H9 (cell line): ENCODE results near the gene BTBD7. TPM values are rescaled to one million over a fixed set of nuclear protein-coding genes. Genes with fewer than 3 reads are reported as not detected.

Experiments
- DNase-seq: peaks from one replicate; pipeline ENCODE4 v3.0.0-alpha.2; 2017
- H2AFZ ChIP-seq: one replicate; pipeline ENCODE4 v1.6.1; 2013; ENCODE audit warnings: mild to moderate bottlenecking, low read length, control low read depth, moderate library complexity
- H2AK5ac ChIP-seq: 2 replicates; pipeline ENCODE4 v1.6.1; 2013; ENCODE audit warnings: low read length, control low read depth, mixed read lengths; ENCODE audit not compliant: insufficient read length
- H2BK120ac ChIP-seq: one replicate; pipeline ENCODE4 v1.6.1; 2013; ENCODE audit warnings: low read depth, mild to moderate bottlenecking, low read length, control low read depth, inconsistent platforms; ENCODE audit not compliant: poor library complexity, severe bottlenecking
- H2BK12ac ChIP-seq: 2 replicates; pipeline ENCODE4 v1.6.1; 2013; ENCODE audit warnings: low read length, control low read depth, mixed read lengths, low read depth; ENCODE audit not compliant: insufficient read length
- H2BK15ac ChIP-seq: 2 replicates; pipeline ENCODE4 v1.6.1; 2013; ENCODE audit warnings: low read depth, low read length, control low read depth
- H2BK20ac ChIP-seq: one replicate; pipeline ENCODE4 v1.6.1; 2013; ENCODE audit warnings: low read depth, mild to moderate bottlenecking, low read length, control low read depth, inconsistent platforms; ENCODE audit not compliant: poor library complexity, severe bottlenecking
- H2BK5ac ChIP-seq: 2 replicates; pipeline ENCODE4 v1.6.1; 2013; ENCODE audit warnings: low read length, control low read depth, mixed read lengths; ENCODE audit not compliant: insufficient read length
- H3K14ac ChIP-seq: 2 replicates; pipeline ENCODE4 v1.6.1; 2013; ENCODE audit warnings: low read length, control low read depth; ENCODE audit not compliant: insufficient read depth
- H3K18ac ChIP-seq: 2 replicates; pipeline ENCODE4 v1.6.1; 2013; ENCODE audit warnings: low read depth, mild to moderate bottlenecking, mixed read lengths, low read length, control low read depth; ENCODE audit not compliant: insufficient read length
- H3K23ac ChIP-seq: 2 replicates; pipeline ENCODE4 v1.6.1; 2013; ENCODE audit warnings: low read length, control low read depth, mixed read lengths, low read depth; ENCODE audit not compliant: insufficient read length
- H3K23me2 ChIP-seq: 2 replicates; pipeline ENCODE4 v1.6.1; 2013; ENCODE audit warnings: low read depth, mild to moderate bottlenecking, mixed read lengths, low read length, control low read depth; ENCODE audit not compliant: insufficient read length, poor library complexity, severe bottlenecking
- H3K27ac ChIP-seq: 2 replicates; pipeline ENCODE4 v1.5.1; 2013; ENCODE audit warnings: low read length, control low read depth, mixed read lengths, low read depth; ENCODE audit not compliant: insufficient read length
- H3K27me3 ChIP-seq: 2 replicates; pipeline ENCODE4 v1.6.1; 2013; ENCODE audit warnings: low read length, control low read depth, inconsistent platforms; ENCODE audit not compliant: insufficient read depth
- H3K4ac ChIP-seq: 2 replicates; pipeline ENCODE4 v1.6.1; 2013; ENCODE audit warnings: low read depth, mild to moderate bottlenecking, control low read depth, inconsistent platforms, low read length, moderate library complexity
- H3K4me1 ChIP-seq: 2 replicates; pipeline ENCODE4 v1.6.1; 2013; ENCODE audit warnings: low read length, control low read depth, inconsistent platforms; ENCODE audit not compliant: insufficient read depth
- H3K4me2 ChIP-seq: 2 replicates; pipeline ENCODE4 v1.6.1; 2013; ENCODE audit warnings: low read length, control low read depth, mixed read lengths; ENCODE audit not compliant: insufficient read length, insufficient read depth
- H3K56ac ChIP-seq: 2 replicates; pipeline ENCODE4 v1.6.1; 2013; ENCODE audit warnings: low read depth, mild to moderate bottlenecking, mixed read lengths, low read length, control low read depth; ENCODE audit not compliant: insufficient read length
- H3K79me1 ChIP-seq: 2 replicates; pipeline ENCODE4 v1.6.1; 2013; ENCODE audit warnings: low read depth, mild to moderate bottlenecking, moderate library complexity, low read length, control low read depth, inconsistent platforms; ENCODE audit not compliant: insufficient read depth, poor library complexity, severe bottlenecking
- H3K79me2 ChIP-seq: 2 replicates; pipeline ENCODE4 v1.6.1; 2013; ENCODE audit warnings: low read length, control low read depth, inconsistent platforms; ENCODE audit not compliant: insufficient read depth
- H3K9ac ChIP-seq: 2 replicates; pipeline ENCODE4 v1.6.1; 2013; ENCODE audit warnings: low read length, control low read depth, mixed read lengths; ENCODE audit not compliant: insufficient read length; ENCODE audit errors: extremely low read depth
- H3K9me3 ChIP-seq: one replicate; pipeline ENCODE4 v1.6.1; 2013; ENCODE audit warnings: low read depth, low read length, inconsistent platforms; ENCODE audit not compliant: control insufficient read depth
- H3T11ph ChIP-seq: one replicate; pipeline ENCODE4 v1.6.1; 2013; ENCODE audit warnings: mild to moderate bottlenecking, low read length, control low read depth, inconsistent platforms
- H4K20me1 ChIP-seq: one replicate; pipeline ENCODE4 v1.6.1; 2013; ENCODE audit not compliant: control insufficient read depth, insufficient read length, insufficient read depth
- H4K5ac ChIP-seq: 2 replicates; pipeline ENCODE4 v1.6.1; 2013; ENCODE audit warnings: low read depth, mild to moderate bottlenecking, mixed read lengths, low read length, control low read depth; ENCODE audit not compliant: insufficient read length
- H4K8ac ChIP-seq: replicated peaks from 2 replicates; pipeline ENCODE4 v1.6.1; 2013; ENCODE audit warnings: low read length, control low read depth, mixed read lengths, low read depth; ENCODE audit not compliant: insufficient read length
- H4K91ac ChIP-seq: 2 replicates; pipeline ENCODE4 v1.6.1; 2013; ENCODE audit warnings: low read depth, mild to moderate bottlenecking, moderate library complexity, mixed read lengths, low read length, control low read depth; ENCODE audit not compliant: insufficient read length
- H3K27ac Mint-ChIP-seq, 3 experiments: 2 replicates in 2 of 3; 3 replicates in 1 of 3; pipeline ENCODE4 v1.8.0; 2020 to 2021; ENCODE audit warnings: mixed read lengths in 3 of 3, mild to moderate bottlenecking in 1 of 3, moderate library complexity in 1 of 3
- H3K27me3 Mint-ChIP-seq: 2 replicates; pipeline ENCODE4 v1.8.0; 2021; ENCODE audit warnings: low read depth, mild to moderate bottlenecking, moderate library complexity, mixed read lengths
- H3K36me3 Mint-ChIP-seq, 3 experiments: 2 replicates in 2 of 3; 3 replicates in 1 of 3; pipeline ENCODE4 v1.8.0; 2020 to 2021; ENCODE audit warnings: low read depth in 3 of 3, mixed read lengths in 3 of 3; ENCODE audit not compliant: insufficient read depth in 1 of 3
- H3K4me1 Mint-ChIP-seq, 2 experiments: 2 replicates each; pipeline ENCODE4 v1.8.0; 2020; ENCODE audit warnings: mixed read lengths in 2 of 2
- H3K4me3 Mint-ChIP-seq, 2 experiments: 2 replicates in 1 of 2; 3 replicates in 1 of 2; pipeline ENCODE4 v1.8.0; 2020 to 2021; ENCODE audit warnings: mild to moderate bottlenecking in 2 of 2, mixed read lengths in 2 of 2, moderate library complexity in 1 of 2
- H3K9me3 Mint-ChIP-seq, 2 experiments: 2 replicates in 1 of 2; 3 replicates in 1 of 2; pipeline ENCODE4 v1.8.0; 2020; ENCODE audit warnings: mild to moderate bottlenecking in 2 of 2, mixed read lengths in 2 of 2, moderate library complexity in 1 of 2
- WGBS: extraction: QIAGEN DNeasy Blood & Tissue Kit; methylation state at CpG from one replicate; pipeline ENCODE4 v1.1.7; 2013; ENCODE audit warnings: missing lambda C conversion rate, low lambda C conversion rate, mixed read lengths; ENCODE audit not compliant: insufficient read length; ENCODE audit errors: extremely low coverage; 5-methylcytosine and 5-hydroxymethylcytosine counted together
- total RNA-seq: library from RNA; stranded (reverse); gene quantifications from 2 replicates; pipeline ENCODE4 v1.2.1, GENCODE V29; 2021
- TF ChIP-seq, protein P1 (sequence below): fragments of 200-600 bp; sonication (generic); conservative IDR thresholded peaks from 3 replicates; pipeline ENCODE4 v1.8.0; 2021; ENCODE audit warnings: antibody characterized with exemption, mild to moderate bottlenecking

Gene BTBD7
- total RNA-seq, 1 experiment from 2014 or later: 44.1 TPM

DNA sequence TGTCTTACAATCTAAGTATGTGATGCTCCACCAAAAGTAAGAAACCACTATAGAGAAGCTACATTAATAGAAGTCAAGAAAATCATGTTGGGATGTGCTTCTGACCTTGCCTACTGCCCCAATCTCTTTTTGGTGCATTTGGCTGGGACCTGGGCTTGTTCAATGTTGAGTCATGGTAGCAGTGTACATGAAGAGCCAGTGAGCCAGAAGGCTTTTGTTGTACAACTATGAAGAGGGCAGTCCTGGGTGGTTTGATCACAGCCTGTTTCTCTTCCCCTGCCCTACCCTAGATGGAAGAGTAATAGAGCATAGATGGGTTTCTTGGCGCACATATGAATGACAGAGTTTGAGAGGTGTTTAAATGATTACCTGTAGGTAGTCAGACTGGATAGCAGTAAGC lies 69.4 kb downstream of the BTBD7 start:
- Histone ChIP-seq H3K18ac (no peak overlapping the region), H3K56ac (no peak overlapping the region), H3K4me2 (no peak overlapping the region), H4K20me1 (no peaks in the 10 kb centered on the region), H3K23ac (no peak overlapping the region), H3K4ac (no peak overlapping the region), H2AK5ac (no peak overlapping the region), H3K79me1 (no peaks in the 10 kb centered on the region), H3K9me3 (no peaks in the 10 kb centered on the region), H3K4me1 (no peaks in the 10 kb centered on the region), H4K8ac (no peak overlapping the region), H4K5ac (no peak overlapping the region), H2BK20ac (no peak overlapping the region), H3K14ac (no peak overlapping the region), H3K27ac (no peak overlapping the region), H3T11ph (no peak overlapping the region), H4K91ac (no peak overlapping the region), H3K9ac (no peak overlapping the region), H2BK12ac (no peak overlapping the region), H2BK120ac (no peak overlapping the region), H2BK5ac (no peak overlapping the region), H3K79me2 (no peaks in the 10 kb centered on the region), H2AFZ (no peak overlapping the region), H3K23me2 (no peaks in the 10 kb centered on the region), H2BK15ac (no peak overlapping the region), H3K27me3 (no peaks in the 10 kb centered on the region)
- Mint-ChIP-seq H3K9me3 (no peaks in the 10 kb centered on the region), H3K4me1 (peaks cover 0 to 7% of the 10 kb centered on the region in 2 experiments; a peak in 3 of 4 replicates), H3K27me3 (no peaks in the 10 kb centered on the region), H3K36me3 (peaks cover 7 to 25% (median 14%) of the 10 kb centered on the region in 3 experiments; a peak in 6 of 7 replicates), H3K4me3 (no peak overlapping the region), H3K27ac (peak overlapping the region in 1 of 3 experiments; percentile 3; a peak in 1 of 7 replicates)
- WGBS: no CpG with 5 or more reads among the region's 1 CpG
- TF ChIP-seq, protein P1, sequence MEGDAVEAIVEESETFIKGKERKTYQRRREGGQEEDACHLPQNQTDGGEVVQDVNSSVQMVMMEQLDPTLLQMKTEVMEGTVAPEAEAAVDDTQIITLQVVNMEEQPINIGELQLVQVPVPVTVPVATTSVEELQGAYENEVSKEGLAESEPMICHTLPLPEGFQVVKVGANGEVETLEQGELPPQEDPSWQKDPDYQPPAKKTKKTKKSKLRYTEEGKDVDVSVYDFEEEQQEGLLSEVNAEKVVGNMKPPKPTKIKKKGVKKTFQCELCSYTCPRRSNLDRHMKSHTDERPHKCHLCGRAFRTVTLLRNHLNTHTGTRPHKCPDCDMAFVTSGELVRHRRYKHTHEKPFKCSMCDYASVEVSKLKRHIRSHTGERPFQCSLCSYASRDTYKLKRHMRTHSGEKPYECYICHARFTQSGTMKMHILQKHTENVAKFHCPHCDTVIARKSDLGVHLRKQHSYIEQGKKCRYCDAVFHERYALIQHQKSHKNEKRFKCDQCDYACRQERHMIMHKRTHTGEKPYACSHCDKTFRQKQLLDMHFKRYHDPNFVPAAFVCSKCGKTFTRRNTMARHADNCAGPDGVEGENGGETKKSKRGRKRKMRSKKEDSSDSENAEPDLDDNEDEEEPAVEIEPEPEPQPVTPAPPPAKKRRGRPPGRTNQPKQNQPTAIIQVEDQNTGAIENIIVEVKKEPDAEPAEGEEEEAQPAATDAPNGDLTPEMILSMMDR: no peak
- DNase-seq: no peak
